ENCODE results near the gene DENND2C. TPM values are rescaled to one million over a fixed set of nuclear protein-coding genes. Genes with fewer than 3 reads are reported as not detected.

The DENND2C gene
- total and polyA plus RNA-seq, 2 experiments from 2014 or later, result 1.4 to 5.6 TPM

- Histone ChIP-seq H3K79me2 (no peaks in the 10 kb centered on the region), H3K27ac (no peak overlapping the region), H2AFZ (no peak overlapping the region), H3K9me3 (ENCODE audit: low read depth) (no peaks in the 10 kb centered on the region), H3K4me1 (ENCODE audit: insufficient read depth) (no peaks in the 10 kb centered on the region), H3K9me2 (replicated peaks; ENCODE audit: insufficient read depth) (no peaks in the 10 kb centered on the region), H3K4me3 (no peak overlapping the region), H3K36me3 (replicated peaks; ENCODE audit: insufficient read depth, low read depth) (no peaks in the 10 kb centered on the region), H3K4me2 (no peak overlapping the region), H4K20me1 (ENCODE audit: insufficient read depth, poor library complexity, severe bottlenecking) (no peaks in the 10 kb centered on the region), H3K27me3 (no peaks in the 10 kb centered on the region)
- DNase-seq (ENCODE audit: low spot score), result no peak
- no peak for TF ChIP-seq EZH2phosphoT487 (IDR thresholded peaks at IDR 0.05; ENCODE audit: low read depth, severe bottlenecking, unreplicated experiment)
- TF ChIP-seq CTCF (IDR thresholded peaks at IDR 0.05; ENCODE audit: poor library complexity), result no peak
- no peak for TF ChIP-seq EZH2 (IDR thresholded peaks at IDR 0.05; ENCODE audit: borderline replicate concordance)
- WGBS (ENCODE audit: low lambda C conversion rate, missing lambda C conversion rate), result 92% methylated on average over 7 of the region's 7 CpGs
Observed at GRCh38 chr1:114536043-114536442, 133.8 kb downstream of the DENND2C start.

DNA sequence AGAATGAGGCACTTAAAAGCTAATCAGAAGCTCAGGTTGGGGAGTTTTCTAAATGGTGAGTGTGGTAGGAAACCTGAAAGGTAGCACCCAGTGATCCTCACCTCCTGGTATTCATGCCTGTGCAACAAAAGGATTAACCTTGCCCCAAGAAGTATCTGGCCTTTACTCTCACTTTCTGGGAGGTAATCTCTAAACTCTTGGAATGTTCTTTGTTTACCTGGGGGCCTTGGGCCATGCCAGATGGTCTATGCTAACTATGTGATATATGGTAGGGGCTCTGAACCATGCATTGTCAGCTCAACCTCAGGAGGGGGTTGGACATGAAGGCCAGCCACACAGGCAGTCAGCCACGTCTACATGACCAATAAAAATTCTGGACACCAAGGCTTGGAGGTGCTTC is 134.4 kb downstream of the DENND2C start:
- Histone ChIP-seq H4K20me1 (ENCODE audit: insufficient read depth, poor library complexity, severe bottlenecking) (no peaks in the 10 kb centered on the region), H3K79me2 (no peaks in the 10 kb centered on the region), H3K9me3 (ENCODE audit: low read depth) (no peaks in the 10 kb centered on the region), H3K9me2 (replicated peaks; ENCODE audit: insufficient read depth) (no peaks in the 10 kb centered on the region), H3K36me3 (replicated peaks; ENCODE audit: insufficient read depth, low read depth) (no peaks in the 10 kb centered on the region), H3K4me3 (no peak overlapping the region), H3K4me1 (ENCODE audit: insufficient read depth) (no peaks in the 10 kb centered on the region), H3K4me2 (no peak overlapping the region), H3K27ac (no peak overlapping the region), H2AFZ (no peak overlapping the region), H3K27me3 (no peaks in the 10 kb centered on the region)
- 69% methylated on average over 1 of the region's 1 CpG for WGBS (ENCODE audit: low lambda C conversion rate, missing lambda C conversion rate)
- DNase-seq (ENCODE audit: low spot score), result no peak
- TF ChIP-seq EZH2phosphoT487 (IDR thresholded peaks at IDR 0.05; ENCODE audit: low read depth, severe bottlenecking, unreplicated experiment) (no peak), EZH2 (IDR thresholded peaks at IDR 0.05; ENCODE audit: borderline replicate concordance) (no peak), CTCF (IDR thresholded peaks at IDR 0.05; ENCODE audit: poor library complexity) (no peak)

Small RNAs within 50 kb of the gene (small RNA-seq; reads per million reads assigned to genes)
- gene RN7SL432P, result not detected

Other genes starting within 250 kb of the DENND2C start
- gene TRIM33, start 158.8 kb downstream of the DENND2C start, total RNA-seq, result 33.3 and 41.1 TPM in 2 replicates
- 27.5 and 32.9 TPM in 2 replicates for gene TRIM33, start 158.8 kb downstream of the DENND2C start, polyA plus RNA-seq
- gene BCAS2, start 88.4 kb downstream of the DENND2C start, total RNA-seq, result 47.8 and 53.5 TPM in 2 replicates
- 51.9 and 58.0 TPM in 2 replicates for gene BCAS2, start 88.4 kb downstream of the DENND2C start, polyA plus RNA-seq
- not detected in 2 replicates for gene AMPD1, start 25.5 kb upstream of the DENND2C start, total RNA-seq
- gene AMPD1, start 25.5 kb upstream of the DENND2C start, polyA plus RNA-seq, result not detected in 2 replicates
- gene NRAS, start 46.7 kb upstream of the DENND2C start, total RNA-seq, result 79.4 and 81.6 TPM in 2 replicates
- 23.6 and 25.7 TPM in 2 replicates for gene NRAS, start 46.7 kb upstream of the DENND2C start, polyA plus RNA-seq
- gene CSDE1, start 87.9 kb upstream of the DENND2C start, total RNA-seq, result 800 and 802 TPM in 2 replicates
- 152 and 161 TPM in 2 replicates for gene CSDE1, start 87.9 kb upstream of the DENND2C start, polyA plus RNA-seq
- 50.1 and 65.2 TPM in 2 replicates for gene SIKE1, start 110.6 kb upstream of the DENND2C start, total RNA-seq
- 31.9 and 40.5 TPM in 2 replicates for gene SIKE1, start 110.6 kb upstream of the DENND2C start, polyA plus RNA-seq
- not detected in 2 replicates for gene SYCP1, start 184.8 kb upstream of the DENND2C start, total RNA-seq
- gene SYCP1, start 184.8 kb upstream of the DENND2C start, polyA plus RNA-seq, result not detected in 2 replicates

Data from hepatocyte (in vitro differentiated cells).